ENCODE data around the gene SLC18A2. TPM values are rescaled to one million over a fixed set of nuclear protein-coding genes. Genes with fewer than 3 reads are reported as not detected.
A peak's percentile ranks its signal among the peaks of the same experiment; 100 is the strongest.

The SLC18A2 gene
- total RNA-seq, 1 donor from 2014 or later = 0.05 TPM

DNA sequence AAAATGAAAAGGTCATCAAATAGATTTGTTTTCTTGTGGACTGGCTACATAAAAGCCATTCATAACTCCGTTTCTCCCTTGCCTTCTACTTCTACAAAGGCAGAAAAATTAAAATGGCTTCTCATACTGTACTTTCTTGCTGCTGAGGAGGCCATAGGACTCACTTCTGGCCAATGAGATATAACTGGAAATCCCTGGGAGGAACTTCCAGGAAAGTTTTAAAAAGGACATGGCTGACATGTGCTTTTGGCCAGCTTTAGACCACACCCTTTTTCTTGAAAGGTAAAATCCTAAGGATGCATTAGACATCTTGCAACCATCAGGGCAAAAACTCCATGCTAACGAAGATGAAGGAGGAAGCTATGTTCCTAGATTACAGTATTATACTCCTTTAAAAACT, 75.8 kb downstream of the SLC18A2 start:
- no peak for DNase-seq
- Histone ChIP-seq H3K27me3 (ENCODE audit: low read depth) (no peaks in the 10 kb centered on the region), H3K4me1 (no peaks in the 10 kb centered on the region), H3K9me3 (replicated peaks) (no peaks in the 10 kb centered on the region), H3K27ac (replicated peaks) (no peak overlapping the region), H3K4me3 (no peak overlapping the region), H3K36me3 (no peaks in the 10 kb centered on the region)
- intact Hi-C loops (cut with micrococcal nuclease) = no loop called here
- TF ChIP-seq, protein P1, sequence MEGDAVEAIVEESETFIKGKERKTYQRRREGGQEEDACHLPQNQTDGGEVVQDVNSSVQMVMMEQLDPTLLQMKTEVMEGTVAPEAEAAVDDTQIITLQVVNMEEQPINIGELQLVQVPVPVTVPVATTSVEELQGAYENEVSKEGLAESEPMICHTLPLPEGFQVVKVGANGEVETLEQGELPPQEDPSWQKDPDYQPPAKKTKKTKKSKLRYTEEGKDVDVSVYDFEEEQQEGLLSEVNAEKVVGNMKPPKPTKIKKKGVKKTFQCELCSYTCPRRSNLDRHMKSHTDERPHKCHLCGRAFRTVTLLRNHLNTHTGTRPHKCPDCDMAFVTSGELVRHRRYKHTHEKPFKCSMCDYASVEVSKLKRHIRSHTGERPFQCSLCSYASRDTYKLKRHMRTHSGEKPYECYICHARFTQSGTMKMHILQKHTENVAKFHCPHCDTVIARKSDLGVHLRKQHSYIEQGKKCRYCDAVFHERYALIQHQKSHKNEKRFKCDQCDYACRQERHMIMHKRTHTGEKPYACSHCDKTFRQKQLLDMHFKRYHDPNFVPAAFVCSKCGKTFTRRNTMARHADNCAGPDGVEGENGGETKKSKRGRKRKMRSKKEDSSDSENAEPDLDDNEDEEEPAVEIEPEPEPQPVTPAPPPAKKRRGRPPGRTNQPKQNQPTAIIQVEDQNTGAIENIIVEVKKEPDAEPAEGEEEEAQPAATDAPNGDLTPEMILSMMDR (IDR thresholded peaks at IDR 0.05; ENCODE audit: borderline replicate concordance) = no peak

- Histone ChIP-seq H3K27ac (replicated peaks) (no peak overlapping the region), H3K4me3 (no peak overlapping the region), H3K36me3 (no peaks in the 10 kb centered on the region), H3K27me3 (ENCODE audit: low read depth) (no peaks in the 10 kb centered on the region), H3K4me1 (no peaks in the 10 kb centered on the region), H3K9me3 (replicated peaks) (no peaks in the 10 kb centered on the region)
- DNase-seq = no peak
- intact Hi-C loops (cut with micrococcal nuclease) = no loop called here
- TF ChIP-seq, protein P1 (IDR thresholded peaks at IDR 0.05; ENCODE audit: borderline replicate concordance) = peak; percentile 45
Measured at GRCh38 chr10:117318909-117319308, 78.0 kb downstream of the SLC18A2 start.

DNA sequence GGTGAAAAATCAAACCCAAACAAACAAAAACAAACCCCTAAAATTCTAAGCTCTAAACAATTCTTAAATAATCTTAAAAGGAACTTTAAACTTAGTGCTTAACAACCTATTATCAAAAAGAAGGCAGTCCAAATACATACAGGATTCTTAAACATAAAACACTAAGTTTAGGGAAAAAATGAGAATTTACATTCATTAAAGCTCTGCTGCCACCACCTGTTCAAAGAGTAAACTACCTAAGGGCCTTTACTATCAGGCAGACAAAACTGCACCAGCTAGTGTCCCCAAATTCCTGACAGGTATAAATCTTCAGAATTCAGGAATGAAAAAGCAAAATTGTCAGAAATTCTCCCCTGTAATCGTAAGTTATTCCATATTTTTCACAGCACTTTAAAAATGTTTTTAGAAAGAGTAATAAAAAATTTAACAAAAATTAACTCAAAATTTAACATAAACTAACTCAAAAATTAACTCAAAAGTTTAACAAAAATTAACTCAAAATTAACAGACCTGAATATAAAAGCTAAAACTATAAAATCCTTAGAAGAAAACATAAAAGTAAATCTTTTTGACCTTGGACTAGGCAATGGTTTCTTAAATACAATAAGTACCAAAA, 79.2 kb downstream of the SLC18A2 start:
- TF ChIP-seq, protein P1 (IDR thresholded peaks at IDR 0.05; ENCODE audit: borderline replicate concordance) = peak; percentile 60
- Histone ChIP-seq H3K36me3 (no peaks in the 10 kb centered on the region), H3K4me3 (no peak overlapping the region), H3K4me1 (no peaks in the 10 kb centered on the region), H3K9me3 (replicated peaks) (no peaks in the 10 kb centered on the region), H3K27ac (replicated peaks) (no peak overlapping the region), H3K27me3 (ENCODE audit: low read depth) (no peaks in the 10 kb centered on the region)
- DNase-seq = no peak
- intact Hi-C loops (cut with micrococcal nuclease) = no loop called here

DNA sequence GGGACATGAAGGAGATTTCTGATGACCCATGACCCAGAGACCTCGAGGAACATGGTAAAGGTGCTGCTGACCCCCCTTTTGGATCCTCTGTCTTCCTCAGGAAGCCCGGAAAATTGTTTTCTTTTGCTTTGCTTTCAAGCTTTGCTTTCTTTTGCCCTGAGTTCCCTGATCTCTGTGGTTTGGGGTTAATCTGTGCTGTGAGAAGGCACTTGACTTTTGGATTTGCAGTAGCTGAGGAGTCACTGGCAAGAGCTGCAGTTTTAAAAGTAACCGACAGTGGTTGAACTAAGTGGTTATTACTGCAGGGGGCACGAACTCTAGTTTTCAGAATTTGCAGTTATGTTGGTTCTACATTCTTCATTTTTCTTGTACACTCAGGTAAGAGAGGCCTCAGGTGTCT, 81.3 kb downstream of the SLC18A2 start:
- DNase-seq = no peak
- intact Hi-C loops (cut with micrococcal nuclease) = no loop called here

GRCh38 chr10:117324367-117324766, 83.5 kb downstream of the SLC18A2 start:
- DNase-seq = no peak
- no peaks in the 10 kb centered on the region for H3K36me3 ChIP-seq
- no peaks in the 10 kb centered on the region for H3K4me1 ChIP-seq
- H3K27me3 ChIP-seq (ENCODE audit: low read depth) = no peaks in the 10 kb centered on the region
- no peak overlapping the region for H3K4me3 ChIP-seq
- no peak overlapping the region for H3K27ac ChIP-seq (replicated peaks)
- intact Hi-C loops (cut with micrococcal nuclease) = no loop called here
- H3K9me3 ChIP-seq (replicated peaks) = no peaks in the 10 kb centered on the region
- TF ChIP-seq, protein P1 (IDR thresholded peaks at IDR 0.05; ENCODE audit: borderline replicate concordance) = no peak

More for the DNA sequence above, 81.3 kb downstream of the SLC18A2 start:
- Histone ChIP-seq H3K36me3 (no peaks in the 10 kb centered on the region), H3K9me3 (replicated peaks) (no peaks in the 10 kb centered on the region), H3K27ac (replicated peaks) (no peak overlapping the region), H3K4me1 (no peaks in the 10 kb centered on the region), H3K27me3 (ENCODE audit: low read depth) (no peaks in the 10 kb centered on the region), H3K4me3 (no peak overlapping the region)
- TF ChIP-seq, protein P1 (IDR thresholded peaks at IDR 0.05; ENCODE audit: borderline replicate concordance) = no peak

All from left ventricle myocardium inferior (tissue), 1 donor.